Dendritic cell treated with granulocyte-macrophage colony-stimulating factor and Interleukin-4, amounts not matched to agents 40 ng/mL and 50 ng/mL, for 4 days (primary cell): ENCODE data around the gene NTS.

Experiments used
- H3K27ac Mint-ChIP-seq: one replicate; pipeline ENCODE4 v1.8.0; 2022; ENCODE audit warnings: mild to moderate bottlenecking, mixed read lengths
- H3K27me3 Mint-ChIP-seq: one replicate; pipeline ENCODE4 v1.8.0; 2022; ENCODE audit warnings: mild to moderate bottlenecking, mixed read lengths
- H3K36me3 Mint-ChIP-seq: one replicate; pipeline ENCODE4 v1.8.0; 2022; ENCODE audit warnings: low read depth, mixed read lengths
- H3K4me1 Mint-ChIP-seq: one replicate; pipeline ENCODE4 v1.8.0; 2022; ENCODE audit warnings: low read depth, mixed read lengths
- H3K4me3 Mint-ChIP-seq: one replicate; pipeline ENCODE4 v1.8.0; 2022; ENCODE audit warnings: mild to moderate bottlenecking, moderate library complexity, mixed read lengths
- H3K9me3 Mint-ChIP-seq: one replicate; pipeline ENCODE4 v1.8.0; 2022; ENCODE audit warnings: mixed read lengths
- intact Hi-C: fragments of 100-400 bp; cut with micrococcal nuclease; formaldehyde crosslinking; loops from one replicate; pipeline ENCODE4 v1.15.0; 2022

Gene NTS, protein sequence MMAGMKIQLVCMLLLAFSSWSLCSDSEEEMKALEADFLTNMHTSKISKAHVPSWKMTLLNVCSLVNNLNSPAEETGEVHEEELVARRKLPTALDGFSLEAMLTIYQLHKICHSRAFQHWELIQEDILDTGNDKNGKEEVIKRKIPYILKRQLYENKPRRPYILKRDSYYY

GRCh38 chr12:85874031-85874461 lies at the start of gene NTS:
Gene NTS (plus strand): TSS chr12:85874295. CDS start chr12:85874404, 109 bp downstream.
- intact Hi-C loops: no loop called here
- Mint-ChIP-seq H3K4me3 (no peak within 1 kb of the TSS), H3K9me3 (no peaks in the 10 kb centered on the region), H3K27ac (no peak within 1 kb of the TSS), H3K36me3 (no peaks in the 10 kb centered on the region), H3K4me1 (no peaks in the 10 kb centered on the region), H3K27me3 (no peaks in the 10 kb centered on the region)

DNA sequence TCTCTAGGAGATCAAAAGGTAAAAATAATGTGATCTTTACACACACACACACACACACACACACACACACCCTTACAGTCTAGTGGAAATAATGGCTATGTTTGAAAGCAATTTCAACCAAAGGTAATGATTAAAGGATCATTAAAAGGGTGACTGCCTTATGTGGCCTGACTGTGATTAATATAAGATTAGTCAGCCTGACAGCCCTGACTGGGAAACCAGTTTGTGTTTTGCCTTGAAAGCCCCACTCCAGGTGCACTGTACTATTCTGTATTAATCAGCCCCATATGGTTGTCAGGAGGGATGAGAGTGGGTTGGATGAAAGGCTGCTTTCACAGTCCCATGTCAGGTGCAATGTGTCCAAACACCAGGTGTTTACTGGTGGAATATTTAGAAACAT lies 48.3 kb upstream of the NTS start:
- peaks cover 7% of the 10 kb centered on the region for H3K9me3 Mint-ChIP-seq
- H3K36me3 Mint-ChIP-seq: no peaks in the 10 kb centered on the region
- H3K27me3 Mint-ChIP-seq: no peaks in the 10 kb centered on the region
- no peak overlapping the region for H3K27ac Mint-ChIP-seq
- H3K4me3 Mint-ChIP-seq: no peak overlapping the region
- H3K4me1 Mint-ChIP-seq: no peaks in the 10 kb centered on the region
- intact Hi-C loops: no loop called here

- Mint-ChIP-seq H3K27ac (no peak overlapping the region), H3K27me3 (no peaks in the 10 kb centered on the region), H3K36me3 (no peaks in the 10 kb centered on the region), H3K4me3 (no peak overlapping the region), H3K4me1 (no peaks in the 10 kb centered on the region), H3K9me3 (peaks cover 7% of the 10 kb centered on the region)
- intact Hi-C loops: no loop called here
Measured at GRCh38 chr12:85828576-85828975, 45.5 kb upstream of the NTS start.

GRCh38 chr12:85829391-85829790 lies 44.7 kb upstream of the NTS start:
- no peak overlapping the region for H3K4me3 Mint-ChIP-seq
- no peaks in the 10 kb centered on the region for H3K27me3 Mint-ChIP-seq
- no peaks in the 10 kb centered on the region for H3K36me3 Mint-ChIP-seq
- no peaks in the 10 kb centered on the region for H3K4me1 Mint-ChIP-seq
- intact Hi-C loops: no loop called here
- H3K27ac Mint-ChIP-seq: no peak overlapping the region
- H3K9me3 Mint-ChIP-seq: peaks cover 7% of the 10 kb centered on the region

DNA sequence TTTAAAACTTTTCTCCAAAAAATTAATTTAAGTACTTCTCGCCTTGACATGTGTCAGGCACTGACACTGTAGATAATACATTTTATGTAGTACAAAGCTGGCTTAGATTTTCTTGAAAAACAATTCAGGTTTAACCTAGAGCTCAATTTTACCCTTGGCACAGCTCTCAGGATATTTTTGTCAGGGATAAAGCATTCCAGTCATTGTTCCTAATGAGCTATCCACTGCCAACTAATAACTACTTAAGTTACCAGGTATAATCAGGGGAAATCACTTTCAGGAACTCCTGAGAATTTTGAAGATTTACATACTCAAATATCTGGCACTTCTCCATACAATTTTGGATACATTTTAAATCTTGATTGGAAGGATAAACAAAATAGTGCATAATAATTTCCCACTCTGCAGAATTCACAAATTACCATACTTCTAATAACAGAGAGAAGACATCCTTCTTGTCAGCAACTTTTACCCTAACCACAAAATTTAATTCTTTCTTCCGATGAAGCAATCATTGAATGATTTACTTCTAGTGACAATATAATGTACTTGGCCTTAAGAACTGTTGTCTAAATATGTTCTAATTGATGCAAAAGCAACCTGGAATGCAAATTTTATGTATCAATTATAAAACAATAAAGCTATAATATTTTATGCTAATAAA lies 42.6 kb upstream of the NTS start:
- Mint-ChIP-seq H3K9me3 (peaks cover 7% of the 10 kb centered on the region), H3K4me3 (no peak overlapping the region), H3K4me1 (peaks cover 8% of the 10 kb centered on the region), H3K36me3 (no peaks in the 10 kb centered on the region), H3K27ac (no peak overlapping the region), H3K27me3 (peaks cover 3% of the 10 kb centered on the region)
- intact Hi-C loops: no loop called here

- Mint-ChIP-seq H3K27me3 (peaks cover 3% of the 10 kb centered on the region), H3K9me3 (no peaks in the 10 kb centered on the region), H3K36me3 (no peaks in the 10 kb centered on the region), H3K27ac (no peak overlapping the region), H3K4me3 (no peak overlapping the region), H3K4me1 (peaks cover 9% of the 10 kb centered on the region)
- intact Hi-C loops: no loop called here
Measured at GRCh38 chr12:85833579-85833978, 40.5 kb upstream of the NTS start.

GRCh38 chr12:85834378-85834777 lies 39.7 kb upstream of the NTS start:
- H3K27me3 Mint-ChIP-seq: peaks cover 3% of the 10 kb centered on the region
- no peaks in the 10 kb centered on the region for H3K36me3 Mint-ChIP-seq
- intact Hi-C loops: no loop called here
- peaks cover 9% of the 10 kb centered on the region for H3K4me1 Mint-ChIP-seq
- H3K9me3 Mint-ChIP-seq: no peaks in the 10 kb centered on the region
- no peak overlapping the region for H3K27ac Mint-ChIP-seq
- no peak overlapping the region for H3K4me3 Mint-ChIP-seq

GRCh38 chr12:85835426-85836196 lies 38.5 kb upstream of the NTS start:
- intact Hi-C loops: no loop called here
- H3K9me3 Mint-ChIP-seq: no peaks in the 10 kb centered on the region
- no peak overlapping the region for H3K27ac Mint-ChIP-seq
- H3K4me1 Mint-ChIP-seq: peaks cover 9% of the 10 kb centered on the region
- no peak overlapping the region for H3K4me3 Mint-ChIP-seq
- H3K27me3 Mint-ChIP-seq: peaks cover 3% of the 10 kb centered on the region
- no peaks in the 10 kb centered on the region for H3K36me3 Mint-ChIP-seq

DNA sequence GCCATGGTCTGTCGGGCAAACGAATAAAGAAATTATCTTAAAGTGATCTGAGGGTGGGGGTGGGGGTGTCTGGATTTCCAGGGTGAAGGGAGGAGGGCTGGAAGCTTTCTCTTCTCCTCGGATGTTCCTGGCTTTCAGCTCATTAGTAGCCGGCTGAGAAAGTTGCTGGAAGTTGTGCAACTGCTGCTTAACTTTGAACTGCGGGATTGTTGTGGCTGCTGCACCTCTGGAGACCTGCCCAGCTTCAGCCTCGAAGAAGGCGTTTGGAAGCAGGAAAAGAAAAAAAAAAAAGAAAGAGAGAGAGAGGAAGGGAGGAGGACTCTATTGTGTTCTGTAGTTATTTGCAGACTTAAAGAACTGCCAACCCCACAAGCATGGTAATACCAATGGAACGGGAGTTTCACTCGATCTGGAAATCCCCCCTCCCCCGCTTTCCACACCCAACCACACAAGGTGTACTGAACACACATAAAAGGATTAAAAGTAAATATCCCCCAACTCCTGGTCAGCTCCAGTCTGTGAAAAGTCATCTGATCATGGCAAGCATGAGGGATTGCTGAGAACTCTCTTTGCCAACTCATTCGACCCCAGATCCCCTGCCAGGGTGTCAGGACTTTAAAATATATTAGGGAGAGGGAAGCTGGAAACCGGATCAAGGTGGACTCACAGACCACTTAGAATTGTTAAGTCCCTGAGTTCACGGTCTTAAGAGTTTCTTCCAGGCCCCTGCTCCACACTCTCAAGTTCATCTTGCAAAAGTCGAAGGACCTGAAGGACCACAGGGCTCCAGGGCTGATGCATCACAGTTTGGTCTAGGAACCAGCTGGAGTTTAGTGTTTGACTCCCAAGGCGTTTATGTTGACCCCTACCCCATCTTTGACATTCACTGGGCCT lies 37.7 kb upstream of the NTS start, which contains the start of gene RASSF9:
TSS of gene RASSF9 (minus strand) at position 213 of the 894 bp plus-strand sequence. CDS start at position 5, 208 bp downstream.
- peaks cover 9% of the 10 kb centered on the region for H3K4me1 Mint-ChIP-seq
- intact Hi-C loops: no loop called here
- no peak within 1 kb of the TSS for H3K27ac Mint-ChIP-seq
- H3K36me3 Mint-ChIP-seq: no peaks in the 10 kb centered on the region
- H3K4me3 Mint-ChIP-seq: no peak within 1 kb of the TSS
- H3K27me3 Mint-ChIP-seq: peaks cover 3% of the 10 kb centered on the region
- H3K9me3 Mint-ChIP-seq: no peaks in the 10 kb centered on the region

GRCh38 chr12:85843606-85844310 lies 30.3 kb upstream of the NTS start:
- Mint-ChIP-seq H3K4me1 (no peaks in the 10 kb centered on the region), H3K4me3 (no peak overlapping the region), H3K27ac (no peak overlapping the region), H3K27me3 (no peaks in the 10 kb centered on the region), H3K36me3 (no peaks in the 10 kb centered on the region), H3K9me3 (no peaks in the 10 kb centered on the region)
- intact Hi-C loops: no loop called here

DNA sequence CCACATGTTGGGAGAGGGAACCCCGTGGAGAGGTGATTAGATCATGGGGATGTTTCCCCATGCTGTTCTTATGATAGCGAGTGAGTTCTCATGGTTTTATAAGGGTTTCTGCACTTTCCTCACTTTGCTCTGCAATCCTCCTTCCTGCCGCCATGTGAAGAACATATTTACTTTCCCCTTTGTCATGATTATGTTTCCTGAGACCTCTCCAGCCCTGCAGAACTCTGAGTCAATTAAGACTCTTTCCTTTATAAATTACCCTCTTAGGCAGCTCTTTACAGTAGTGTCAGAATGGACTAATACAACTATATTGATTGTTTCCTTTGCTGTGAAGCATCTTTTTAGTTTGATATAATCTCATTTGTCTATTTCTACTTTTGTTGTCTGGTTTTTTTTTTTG lies 24.8 kb upstream of the NTS start:
- H3K4me3 Mint-ChIP-seq: no peak overlapping the region
- no peaks in the 10 kb centered on the region for H3K9me3 Mint-ChIP-seq
- H3K27me3 Mint-ChIP-seq: no peaks in the 10 kb centered on the region
- intact Hi-C loops: no loop called here
- no peak overlapping the region for H3K27ac Mint-ChIP-seq
- no peaks in the 10 kb centered on the region for H3K36me3 Mint-ChIP-seq
- no peaks in the 10 kb centered on the region for H3K4me1 Mint-ChIP-seq

- intact Hi-C loops: no loop called here
- no peaks in the 10 kb centered on the region for H3K36me3 Mint-ChIP-seq
- H3K27ac Mint-ChIP-seq: no peak overlapping the region
- H3K27me3 Mint-ChIP-seq: no peaks in the 10 kb centered on the region
- no peaks in the 10 kb centered on the region for H3K9me3 Mint-ChIP-seq
- no peaks in the 10 kb centered on the region for H3K4me1 Mint-ChIP-seq
- H3K4me3 Mint-ChIP-seq: no peak overlapping the region
Measured at GRCh38 chr12:85855305-85855704, 18.8 kb upstream of the NTS start.

GRCh38 chr12:85856966-85857365 lies 17.1 kb upstream of the NTS start:
- intact Hi-C loops: no loop called here
- Mint-ChIP-seq H3K4me3 (no peak overlapping the region), H3K4me1 (no peaks in the 10 kb centered on the region)

More at GRCh38 chr12:85856966-85857365, 17.1 kb upstream of the NTS start:
- no peak overlapping the region for H3K27ac Mint-ChIP-seq
- no peaks in the 10 kb centered on the region for H3K27me3 Mint-ChIP-seq
- H3K36me3 Mint-ChIP-seq: no peaks in the 10 kb centered on the region
- no peaks in the 10 kb centered on the region for H3K9me3 Mint-ChIP-seq
